ENCODE measurements around the gene SLC28A1.

- TF ChIP-seq CTCF (conservative IDR thresholded peaks at IDR 0.05; ENCODE audit: low read length): no peak
- TF ChIP-seq EZH2phosphoT487 (IDR thresholded peaks at IDR 0.05; ENCODE audit: borderline replicate concordance, low read depth, low read length): no peak
Measured at GRCh38 chr15:84840255-84840654, 44.2 kb upstream of the SLC28A1 start.

Measured in OCI-LY7 (cell line).